HG03469 (cell line): Measurements from ENCODE around the gene PIGB.
"Not testable (repeated sequence)": the region's sequence is repeated elsewhere in the genome, so short reads cannot be mapped to it uniquely, and the experiment has no call there.

Source experiments
- ATAC-seq: cut with Tn5 transposase; IDR thresholded peaks from one replicate; pipeline ENCODE4 v1.9.1; 2021; ENCODE audit warnings: mild to moderate bottlenecking, moderate library complexity, moderate number of reproducible peaks; ENCODE audit not compliant: unreplicated experiment

The PIGB gene

DNA sequence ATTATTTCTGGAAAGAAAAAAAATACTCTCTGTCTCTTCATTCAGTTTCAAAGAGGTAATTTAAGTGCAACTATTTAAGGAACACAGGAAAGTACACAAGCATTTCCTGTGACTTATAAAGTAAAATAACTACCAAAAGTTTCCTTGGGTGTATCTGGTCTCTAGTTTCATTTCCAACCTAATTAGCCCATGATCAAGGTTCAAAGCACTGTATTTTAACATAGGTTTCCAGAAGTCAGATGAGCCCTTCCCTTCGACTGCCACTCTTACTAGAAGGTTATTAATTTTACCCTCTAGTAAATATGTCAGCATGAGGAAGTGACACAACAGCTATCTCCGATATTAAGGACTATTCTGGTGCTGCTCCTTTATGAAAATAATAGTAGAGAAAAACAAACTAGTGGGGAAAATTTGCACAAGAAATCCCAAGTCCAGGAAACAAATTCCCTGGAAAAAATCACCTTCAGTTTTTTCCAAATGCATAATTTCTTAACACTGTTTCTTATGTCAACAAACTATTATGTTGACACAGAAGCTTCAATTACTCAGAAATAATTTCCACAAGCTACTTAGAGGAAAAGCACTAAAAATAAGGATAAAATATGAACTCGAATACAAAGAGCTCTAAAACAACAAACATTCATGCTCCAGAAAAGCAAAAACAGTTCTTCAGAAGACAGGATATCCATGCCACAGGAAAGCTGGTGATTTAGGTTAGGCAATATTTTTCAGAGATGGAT, 53.8 kb downstream of the PIGB start:
- ATAC-seq = no peak

DNA sequence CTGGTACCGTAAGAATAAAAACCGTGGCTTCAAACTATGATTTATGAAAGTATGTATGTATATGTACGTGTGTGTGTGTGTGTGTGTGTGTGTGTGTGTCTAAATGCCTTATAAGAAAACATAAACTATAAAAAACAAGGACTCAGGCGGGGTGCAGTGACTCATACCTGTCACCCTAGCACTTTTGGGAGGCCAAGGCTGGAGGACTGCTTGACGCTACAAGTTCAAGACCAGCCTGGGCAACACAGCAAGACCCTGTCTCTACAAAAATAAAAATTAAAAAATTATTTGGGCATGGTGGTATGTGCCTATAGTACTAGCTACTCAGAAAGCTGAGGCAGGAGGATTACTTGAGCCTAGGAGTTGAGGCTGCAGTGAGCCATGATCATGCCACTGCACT, 60.1 kb downstream of the PIGB start:
- ATAC-seq = no peak

DNA sequence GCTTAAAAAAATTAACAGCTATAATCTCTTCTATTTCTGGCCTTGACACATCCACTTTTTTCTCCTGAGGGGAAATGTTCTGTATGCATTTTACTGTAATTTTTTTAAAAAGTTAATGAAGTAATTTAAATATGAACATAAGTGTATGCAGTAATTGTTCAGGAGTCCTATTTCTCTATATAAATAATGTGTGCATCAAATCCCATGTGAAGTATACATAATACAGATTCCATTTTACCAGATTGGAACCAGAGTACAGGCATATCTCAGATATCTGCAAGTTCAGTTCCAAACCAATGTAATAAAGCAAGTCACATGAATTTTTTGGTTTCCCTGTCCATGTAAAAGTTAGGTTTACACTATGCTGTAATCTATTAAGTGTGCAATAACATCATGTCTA, 62.6 kb downstream of the PIGB start:
- ATAC-seq = no peak

DNA sequence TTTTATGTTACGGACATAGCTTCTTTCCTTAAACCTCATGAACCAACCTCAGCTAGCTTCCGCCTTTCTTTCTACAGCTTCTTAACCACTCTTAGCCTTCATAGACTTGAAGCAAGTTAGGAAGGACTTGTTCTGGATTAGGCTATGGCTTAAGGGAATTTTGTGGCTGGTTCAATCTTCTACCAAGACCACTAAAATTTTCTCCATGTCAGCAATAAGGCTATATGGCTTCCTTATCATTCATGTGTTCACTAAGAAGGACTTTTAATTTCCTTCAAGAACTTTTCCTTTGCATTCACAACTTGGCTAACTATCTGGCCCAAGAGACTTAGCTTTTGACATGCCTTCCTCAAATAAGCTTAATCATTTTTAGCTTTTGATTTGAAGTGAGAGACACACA, 64.7 kb downstream of the PIGB start:
- ATAC-seq = no peak

DNA sequence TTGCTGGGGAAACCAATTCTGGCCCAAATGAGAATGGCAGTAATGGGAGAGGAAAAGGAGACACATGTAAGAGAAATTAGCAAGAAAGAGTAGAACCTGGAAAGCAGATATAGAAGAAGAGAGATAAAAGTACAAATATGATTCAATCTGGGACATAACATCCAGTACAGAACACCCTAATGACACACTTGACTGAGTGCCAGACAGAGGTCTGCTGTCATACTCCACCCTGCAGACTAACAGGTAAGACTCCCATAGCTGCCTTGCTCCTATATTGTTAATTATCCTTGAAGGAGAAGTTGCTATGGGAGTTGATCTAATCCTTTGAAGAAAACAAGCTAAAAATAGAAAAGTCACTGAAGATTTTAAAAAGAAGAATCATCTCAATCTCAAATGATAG, 68.0 kb downstream of the PIGB start:
- no peak for ATAC-seq

DNA sequence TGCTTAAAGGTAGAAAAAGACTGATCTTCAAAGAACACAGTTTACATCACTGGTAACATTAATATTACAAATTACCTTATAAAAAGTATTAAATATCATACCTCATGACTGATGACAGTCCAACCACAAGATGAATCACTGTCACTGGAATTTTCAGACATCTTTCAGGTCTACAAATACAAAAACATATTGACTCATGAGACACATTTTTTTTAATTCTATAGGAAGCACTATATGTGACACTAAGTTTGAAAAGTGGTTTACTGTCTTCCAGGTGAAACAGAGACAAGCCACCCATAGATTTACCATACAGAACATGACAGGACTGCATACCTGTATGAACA, 70.2 kb downstream of the PIGB start:
- ATAC-seq = no peak

DNA sequence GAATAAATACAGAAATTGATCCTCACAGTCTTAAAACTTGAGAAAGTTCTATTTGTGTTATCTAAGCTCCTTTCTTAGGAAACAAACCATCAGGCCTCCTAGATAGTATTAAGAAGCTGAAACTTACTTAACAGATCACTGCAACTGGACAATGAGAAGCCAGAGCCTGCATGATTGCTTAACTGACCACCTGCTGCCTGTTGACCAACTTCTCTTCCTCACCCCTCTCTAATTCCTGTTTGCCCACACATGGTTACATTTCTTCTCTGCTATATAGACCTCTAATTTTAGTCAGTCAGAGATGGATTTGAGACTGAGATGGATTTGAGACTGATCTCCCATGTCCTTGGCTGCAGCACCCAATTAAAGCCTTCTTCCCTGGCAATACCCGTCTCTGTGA, 75.7 kb downstream of the PIGB start:
- no peak for ATAC-seq

DNA sequence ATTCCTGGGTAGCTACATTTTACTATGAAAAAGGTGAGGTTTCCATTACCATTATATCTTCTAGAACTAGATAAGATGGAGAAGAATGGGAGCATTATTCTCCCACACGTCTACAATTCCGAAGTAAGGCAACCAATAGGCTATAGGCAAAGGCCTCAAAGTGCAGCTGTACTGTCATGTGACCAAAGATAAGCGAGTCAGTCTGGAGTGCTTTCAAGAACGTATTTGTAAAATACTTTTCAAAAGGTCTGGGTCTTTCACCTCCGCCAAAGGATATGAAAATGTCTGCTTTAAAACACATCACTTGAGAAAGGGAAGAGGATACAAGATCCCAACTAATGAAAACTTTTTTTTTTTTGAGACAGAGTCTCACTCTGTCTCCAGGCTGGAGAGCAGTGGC, 79.2 kb downstream of the PIGB start:
- ATAC-seq = no peak

DNA sequence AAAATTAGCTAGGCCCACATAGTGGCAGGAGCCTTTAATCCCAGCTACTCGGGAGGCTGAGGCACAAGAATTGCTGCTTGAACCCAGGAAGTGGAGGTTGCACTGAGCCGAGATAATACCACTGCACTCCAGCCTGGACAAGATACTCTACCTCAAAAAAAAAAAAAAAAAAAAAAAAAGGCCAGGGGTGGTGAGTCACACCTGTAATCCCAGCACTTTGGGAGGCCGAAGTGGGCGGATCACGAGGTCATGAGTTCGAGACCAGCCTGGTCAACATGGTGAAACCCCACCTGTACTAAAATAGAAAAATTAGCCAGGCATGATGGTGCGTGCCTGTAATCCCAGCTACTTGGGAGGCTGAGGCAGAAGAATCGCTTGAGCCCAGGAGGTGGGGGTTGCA, 81.0 kb downstream of the PIGB start:
- not testable (repeated sequence) for ATAC-seq

DNA sequence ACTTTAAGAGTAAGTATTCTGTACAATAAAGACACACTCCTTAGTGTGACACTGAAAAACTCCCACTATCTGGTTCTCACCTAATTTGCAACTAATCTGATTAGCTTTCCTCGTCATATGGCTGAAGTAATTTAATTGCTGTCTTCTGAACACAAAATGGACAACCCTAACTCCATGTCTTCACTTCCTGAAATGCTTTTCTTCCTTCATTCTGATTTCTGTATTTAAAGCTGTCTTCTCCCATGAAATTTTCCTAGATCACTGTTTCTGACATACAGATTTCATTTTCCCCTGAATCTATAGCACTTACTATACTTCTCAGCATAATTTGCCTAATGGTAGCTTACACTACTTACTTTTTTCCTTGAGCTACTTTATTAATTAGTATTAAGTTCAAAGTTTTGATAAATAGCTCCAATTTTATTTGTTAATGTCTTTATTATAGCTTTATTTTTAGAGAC, 82.8 kb downstream of the PIGB start:
- ATAC-seq = no peak

DNA sequence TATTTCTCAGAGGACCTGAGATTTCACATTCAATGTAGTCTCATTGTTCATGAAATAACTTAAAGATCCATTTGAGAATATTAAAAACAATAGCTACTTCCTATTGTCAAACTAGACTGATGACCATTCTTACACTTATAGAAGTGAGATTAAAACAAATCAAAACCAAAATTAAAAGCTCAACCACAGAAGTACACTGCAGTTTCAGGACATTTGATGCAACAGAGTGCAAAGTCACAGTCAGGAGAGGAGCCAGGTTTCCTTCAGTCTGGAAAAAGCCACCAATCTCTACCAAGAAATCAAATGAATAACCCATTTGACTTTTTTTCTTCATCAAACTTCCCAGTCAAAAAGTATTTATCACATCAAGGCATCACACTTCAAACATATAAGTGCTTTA, 83.7 kb downstream of the PIGB start:
- ATAC-seq = no peak

DNA sequence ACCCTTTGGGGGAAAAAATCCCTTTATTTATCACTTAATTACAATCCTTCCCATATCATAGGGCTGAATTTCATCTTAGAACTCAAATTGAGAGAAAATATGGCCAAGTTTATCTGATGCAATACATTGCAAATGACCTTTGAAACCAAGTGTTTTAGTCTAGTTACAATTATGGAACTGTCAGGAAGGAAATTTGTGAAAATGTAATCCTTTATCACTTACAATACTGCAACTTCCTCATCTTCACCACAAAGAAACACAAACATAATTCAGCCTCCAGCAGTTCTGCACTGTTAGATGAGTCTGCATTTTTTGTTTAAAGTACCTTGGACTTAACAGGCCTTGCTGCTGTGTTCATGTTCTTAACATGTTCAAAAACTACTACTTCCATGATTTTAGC, 84.5 kb downstream of the PIGB start:
- no peak for ATAC-seq
